Peyer's patch (tissue), 4 donors: ENCODE results near the gene SWAP70.

Source experiments
- CTCF ChIP-seq, 6 experiments: fragments of 450-650 bp in 4 of 6; fragments of 200-600 bp in 2 of 6; sonication (generic) in 1 of 6; IDR thresholded peaks; one replicate each; pipeline ENCODE4 v1.5.1; 2017 to 2019; ENCODE audit warnings: antibody characterized with exemption in 6 of 6, mild to moderate bottlenecking in 3 of 6, moderate library complexity in 1 of 6
- POLR2A ChIP-seq, 2 donors: fragments of 450-650 bp; IDR thresholded peaks; one replicate each; pipeline ENCODE4 v1.5.1; 2017; ENCODE audit warnings: antibody characterized with exemption in 2 of 2, mild to moderate bottlenecking in 2 of 2, moderate library complexity in 2 of 2

- TF ChIP-seq POLR2A (IDR thresholded peaks at IDR 0.05) (no peak), CTCF (IDR thresholded peaks at IDR 0.05) (no peak)
Observed at GRCh38 chr11:9678576-9678975, 14.7 kb downstream of the SWAP70 start.
